ENCODE results near the gene RHOB.
"Not testable (repeated sequence)": the region's sequence is repeated elsewhere in the genome, so short reads cannot be mapped to it uniquely, and the experiment has no call there.

Gene RHOB

GRCh38 chr2:20423359-20423758, 23.5 kb upstream of the RHOB start:
- DNase-seq = no peak

GRCh38 chr2:20423847-20424246, 23.0 kb upstream of the RHOB start:
- no peak for DNase-seq

GRCh38 chr2:20424300-20425290, 22.3 kb upstream of the RHOB start:
- DNase-seq = no peak

- DNase-seq = no peak
These were observed 21.4 kb upstream of the RHOB start for GRCh38 chr2:20425371-20425881.

GRCh38 chr2:20425884-20426283, 21.0 kb upstream of the RHOB start:
- no peak for DNase-seq

- DNase-seq = no peak
These were observed 18.8 kb upstream of the RHOB start for GRCh38 chr2:20427931-20428526.

GRCh38 chr2:20428717-20429490, 18.0 kb upstream of the RHOB start:
- no peak for DNase-seq

- no peak for DNase-seq
These were observed 17.3 kb upstream of the RHOB start for GRCh38 chr2:20429528-20429927.

- DNase-seq = no peak
These were observed 16.8 kb upstream of the RHOB start for GRCh38 chr2:20430035-20430434.

- DNase-seq = no peak
These were observed 16.2 kb upstream of the RHOB start for GRCh38 chr2:20430461-20431300.

GRCh38 chr2:20431301-20431698, 15.6 kb upstream of the RHOB start:
- no peak for DNase-seq

- no peak for DNase-seq
These were observed 15.1 kb upstream of the RHOB start for GRCh38 chr2:20431772-20432171.

- DNase-seq = no peak
These were observed 14.2 kb upstream of the RHOB start for GRCh38 chr2:20432714-20433113.

- DNase-seq = no peak
These were observed 13.6 kb upstream of the RHOB start for GRCh38 chr2:20433249-20433648.

GRCh38 chr2:20433946-20434553, 12.8 kb upstream of the RHOB start:
- no peak for DNase-seq

- DNase-seq = no peak
These were observed 12.1 kb upstream of the RHOB start for GRCh38 chr2:20434588-20435294.

- not testable (repeated sequence) for DNase-seq
These were observed 11.4 kb upstream of the RHOB start for GRCh38 chr2:20435456-20435855.

GRCh38 chr2:20436716-20437470, 10.0 kb upstream of the RHOB start:
- no peak for DNase-seq

GRCh38 chr2:20438334-20439192, 8.3 kb upstream of the RHOB start:
- no peak for DNase-seq

GRCh38 chr2:20439193-20439475, 7.7 kb upstream of the RHOB start:
- no peak for DNase-seq

Measured in NCI-H510A (cell line).